Large intestine (tissue), 3 donors: ENCODE measurements around the gene AHCYL2. TPM values are rescaled to one million over a fixed set of nuclear protein-coding genes. Genes with fewer than 3 reads are reported as not detected.
"Not testable (repeated sequence)": the region's sequence is repeated elsewhere in the genome, so short reads cannot be mapped to it uniquely, and the experiment has no call there.

ENCODE experiments used
- DNase-seq, 2 donors: peaks; one replicate each; pipeline versions ENCODE4 v3.0.0 to v3.0.0-alpha.2; 2013
- H3K27ac ChIP-seq: one replicate; pipeline ENCODE4 v1.5.1; 2013; ENCODE audit warnings: low read length
- H3K27me3 ChIP-seq: 2 replicates; pipeline ENCODE4 v1.6.1; 2013; ENCODE audit warnings: low read length; ENCODE audit not compliant: control insufficient read depth, insufficient read depth
- H3K36me3 ChIP-seq: 2 replicates; pipeline ENCODE4 v1.6.1; 2013; ENCODE audit warnings: low read length; ENCODE audit not compliant: control insufficient read depth, insufficient read depth
- H3K4me1 ChIP-seq: one replicate; pipeline ENCODE4 v1.6.1; 2013; ENCODE audit warnings: low read length; ENCODE audit not compliant: control insufficient read depth, insufficient read depth
- H3K4me3 ChIP-seq: one replicate; pipeline ENCODE4 v1.5.1; 2013; ENCODE audit warnings: low read length
- H3K9me3 ChIP-seq: one replicate; pipeline ENCODE4 v1.6.1; 2013; ENCODE audit warnings: mild to moderate bottlenecking, low read depth, low read length, moderate library complexity; ENCODE audit not compliant: control insufficient read depth
- WGBS: methylation state at CpG from one replicate; pipeline ENCODE4 v1.1.5; 2013; ENCODE audit warnings: low lambda C conversion rate; ENCODE audit not compliant: insufficient coverage; 5-methylcytosine and 5-hydroxymethylcytosine counted together
- polyA plus RNA-seq: library from polyadenylated mRNA; unstranded; fragments of 120-200 nt; gene quantifications from one replicate; pipeline ENCODE4 v1.2.1, GENCODE V29; 2013

Gene AHCYL2
- polyA plus RNA-seq, 1 donor, result 23.2 TPM

- WGBS, result 25% methylated on average over 1 of the region's 2 CpGs
- H3K27ac ChIP-seq, result no peak overlapping the region
- no peaks in the 10 kb centered on the region for H3K27me3 ChIP-seq
- H3K36me3 ChIP-seq, result no peaks in the 10 kb centered on the region
- DNase-seq, result no peak
- no peak overlapping the region for H3K4me3 ChIP-seq
- no peaks in the 10 kb centered on the region for H3K4me1 ChIP-seq
- H3K9me3 ChIP-seq, result no peaks in the 10 kb centered on the region
Measured at GRCh38 chr7:129348023-129348740, 123.4 kb downstream of the AHCYL2 start.

DNA sequence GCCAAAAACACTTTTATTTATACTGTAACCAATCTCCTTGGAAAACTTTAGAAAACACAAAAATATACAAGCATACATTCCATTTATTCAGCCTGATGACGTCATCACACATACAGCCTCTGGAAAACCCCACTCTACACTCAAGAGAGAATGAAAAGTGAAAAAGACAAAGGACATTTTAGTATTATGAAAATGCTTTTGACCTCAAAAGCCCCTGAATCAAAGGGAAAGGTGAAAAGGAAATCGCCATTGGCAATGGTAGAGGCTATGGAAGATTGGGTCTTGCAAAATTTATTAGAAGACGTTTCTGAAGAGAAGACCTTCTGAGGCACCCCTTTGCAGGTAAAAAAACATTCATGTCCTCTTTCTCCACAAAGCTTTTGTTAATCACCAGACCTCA lies 126.5 kb downstream of the AHCYL2 start:
- DNase-seq, result no peak
- Histone ChIP-seq H3K36me3 (no peaks in the 10 kb centered on the region), H3K27me3 (no peaks in the 10 kb centered on the region), H3K27ac (no peak overlapping the region), H3K4me3 (no peak overlapping the region), H3K9me3 (no peaks in the 10 kb centered on the region), H3K4me1 (no peaks in the 10 kb centered on the region)
- 90% methylated on average over 2 of the region's 3 CpGs for WGBS

DNA sequence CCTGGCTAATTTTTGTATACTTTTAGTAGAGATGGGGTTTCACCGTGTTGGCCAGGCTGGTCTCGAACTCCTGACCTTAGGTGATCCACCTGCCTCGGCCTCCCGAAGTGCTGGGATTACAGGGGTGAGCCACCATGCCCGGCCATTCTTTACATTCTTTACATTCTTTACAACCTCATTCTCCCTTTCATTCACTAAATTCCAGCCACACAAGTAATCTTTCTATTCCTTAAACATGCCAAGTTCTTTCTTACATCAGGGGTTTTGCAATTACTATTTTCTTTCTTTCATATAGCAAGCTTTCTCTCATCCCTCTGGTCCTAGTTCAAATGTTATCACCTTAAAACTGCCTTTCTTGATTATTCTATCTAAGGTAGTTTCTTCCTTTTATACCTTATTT lies 128.3 kb downstream of the AHCYL2 start:
- H3K27me3 ChIP-seq, H3K4me1 ChIP-seq, H3K36me3 ChIP-seq, DNase-seq, H3K9me3 ChIP-seq, H3K4me3 ChIP-seq, H3K27ac ChIP-seq: not testable (repeated sequence)
- 80% methylated on average over 1 of the region's 5 CpGs for WGBS

DNA sequence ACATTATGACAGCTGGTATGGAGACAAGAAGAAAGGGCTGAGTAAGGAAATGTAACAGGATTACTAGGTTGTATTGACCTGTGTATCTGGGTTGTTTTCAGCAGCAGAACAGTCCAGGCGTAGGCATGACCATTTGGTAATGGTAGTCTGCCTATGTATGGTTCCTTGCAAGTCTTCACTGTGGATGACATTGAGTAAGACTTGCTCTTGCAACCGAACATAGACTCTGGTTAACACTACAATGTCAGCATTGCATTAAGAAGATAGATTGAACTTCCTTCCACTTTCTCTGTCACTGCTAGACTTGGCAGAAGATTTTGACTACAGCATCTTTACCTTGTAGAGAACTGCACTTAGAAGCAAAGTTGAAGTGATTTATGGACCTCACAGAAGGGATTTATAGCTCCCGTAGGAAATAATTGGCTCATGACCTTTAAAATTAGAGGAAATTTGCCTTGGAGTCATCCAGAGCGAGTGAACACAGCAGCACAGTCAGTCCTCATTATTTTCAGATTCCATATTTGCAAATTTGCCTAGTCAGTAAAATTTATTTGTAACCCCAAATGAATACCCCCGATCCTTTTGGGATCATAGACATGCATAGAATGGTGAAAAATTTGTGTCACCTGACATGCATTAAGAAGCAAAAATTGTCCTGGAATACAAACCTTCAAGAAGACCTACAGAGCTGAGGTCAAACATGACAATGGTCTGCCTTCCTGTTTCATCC lies 129.8 kb downstream of the AHCYL2 start:
- no peak for DNase-seq
- Histone ChIP-seq H3K36me3 (no peaks in the 10 kb centered on the region), H3K27me3 (no peaks in the 10 kb centered on the region), H3K4me1 (peaks cover 7% of the 10 kb centered on the region), H3K9me3 (no peaks in the 10 kb centered on the region), H3K27ac (no peak overlapping the region), H3K4me3 (no peak overlapping the region)
- WGBS, result no CpG with 5 or more reads among the region's 5 CpGs

- H3K9me3 ChIP-seq, result no peaks in the 10 kb centered on the region
- H3K36me3 ChIP-seq, result no peaks in the 10 kb centered on the region
- no peak overlapping the region for H3K27ac ChIP-seq
- DNase-seq, result no peak
- H3K4me3 ChIP-seq, result no peak overlapping the region
- no peaks in the 10 kb centered on the region for H3K27me3 ChIP-seq
- H3K4me1 ChIP-seq, result peaks cover 7% of the 10 kb centered on the region
Measured at GRCh38 chr7:129356176-129356575, 131.3 kb downstream of the AHCYL2 start.

DNA sequence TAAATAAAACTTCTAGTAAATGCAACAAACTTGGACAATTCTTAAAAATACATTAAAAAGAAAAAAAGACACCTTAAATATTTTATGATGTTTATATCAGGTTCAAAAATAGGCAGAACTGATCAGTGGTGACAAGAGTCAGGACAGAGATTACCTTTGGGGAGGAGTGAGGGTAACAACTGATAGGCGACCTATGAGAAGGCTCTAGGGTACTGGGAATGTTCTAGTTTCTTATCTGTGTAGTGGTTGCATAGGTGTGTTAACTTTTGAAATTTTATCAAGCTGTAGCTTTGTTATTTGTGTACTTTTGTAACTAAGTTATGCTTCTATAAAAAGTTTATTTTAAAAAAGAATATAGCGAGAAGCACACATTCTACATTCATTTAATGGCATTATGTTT lies 134.3 kb downstream of the AHCYL2 start:
- Histone ChIP-seq H3K36me3 (no peaks in the 10 kb centered on the region), H3K9me3 (no peaks in the 10 kb centered on the region), H3K27ac (peak overlapping the region; percentile 13), H3K4me3 (no peak overlapping the region), H3K4me1 (peaks cover 10% of the 10 kb centered on the region), H3K27me3 (no peaks in the 10 kb centered on the region)
- no peak for DNase-seq
- 71% methylated on average over 1 of the region's 2 CpGs for WGBS

GRCh38 chr7:129359638-129360037 lies 134.8 kb downstream of the AHCYL2 start:
- Histone ChIP-seq H3K27me3 (no peaks in the 10 kb centered on the region), H3K9me3 (no peaks in the 10 kb centered on the region), H3K4me1 (peaks cover 10% of the 10 kb centered on the region), H3K27ac (peak overlapping the region; percentile 13), H3K4me3 (no peak overlapping the region), H3K36me3 (no peaks in the 10 kb centered on the region)
- no CpG with 5 or more reads among the region's 1 CpG for WGBS
- peak; percentile 33 to 58 for DNase-seq

GRCh38 chr7:129361771-129362170 lies 136.9 kb downstream of the AHCYL2 start:
- H3K9me3 ChIP-seq, result no peaks in the 10 kb centered on the region
- H3K27me3 ChIP-seq, result no peaks in the 10 kb centered on the region
- no CpG with 5 or more reads among the region's 1 CpG for WGBS
- no peak overlapping the region for H3K4me3 ChIP-seq
- no peaks in the 10 kb centered on the region for H3K36me3 ChIP-seq
- peaks cover 10% of the 10 kb centered on the region for H3K4me1 ChIP-seq
- DNase-seq, result no peak
- H3K27ac ChIP-seq, result peak overlapping the region; percentile 45

- H3K4me3 ChIP-seq, result no peak overlapping the region
- H3K27me3 ChIP-seq, result no peaks in the 10 kb centered on the region
- H3K27ac ChIP-seq, result peak overlapping the region; percentile 45
- peak; percentile 37 to 74 for DNase-seq
- H3K4me1 ChIP-seq, result peaks cover 15% of the 10 kb centered on the region
- H3K36me3 ChIP-seq, result no peaks in the 10 kb centered on the region
- H3K9me3 ChIP-seq, result no peaks in the 10 kb centered on the region
Measured at GRCh38 chr7:129362496-129362895, 137.7 kb downstream of the AHCYL2 start.

DNA sequence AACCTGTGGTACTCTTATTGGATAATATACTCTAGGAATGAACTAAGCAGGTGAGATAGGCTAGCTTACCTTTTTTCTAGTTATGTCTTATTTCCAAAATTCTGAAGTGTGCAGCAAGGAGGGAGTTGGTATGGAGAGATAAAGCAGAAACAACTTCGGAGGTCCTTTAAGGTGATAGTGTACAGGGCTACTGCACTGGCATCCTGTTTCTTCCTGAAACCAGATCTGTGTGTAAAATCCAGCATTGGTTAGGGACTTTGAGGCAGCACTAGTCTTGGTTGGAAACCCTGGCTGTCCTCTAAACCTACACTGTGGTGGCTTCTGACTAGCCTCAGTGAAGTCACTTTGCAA lies 142.5 kb downstream of the AHCYL2 start:
- Histone ChIP-seq H3K36me3 (no peaks in the 10 kb centered on the region), H3K27me3 (no peaks in the 10 kb centered on the region), H3K9me3 (no peaks in the 10 kb centered on the region), H3K27ac (peak overlapping the region; percentile 76), H3K4me3 (no peak overlapping the region), H3K4me1 (peaks cover 22% of the 10 kb centered on the region)
- no peak for DNase-seq
- WGBS, result no CpG with 5 or more reads among the region's 1 CpG
